Spleen (tissue), 7 donors: ENCODE measurements around the gene ADAM10.

Source experiments
- POLR2A ChIP-seq, 3 donors: fragments of 450-650 bp; IDR thresholded peaks; one replicate each; pipeline ENCODE4 v1.5.1; 2017; ENCODE audit warnings: antibody characterized with exemption in 3 of 3, mild to moderate bottlenecking in 1 of 3
- POLR2AphosphoS5 ChIP-seq, 3 donors: sonication (generic); formaldehyde crosslinking; IDR thresholded peaks; one replicate each; pipeline ENCODE4 v1.5.1; 2017; ENCODE audit warnings: antibody characterized with exemption in 3 of 3
- TF ChIP-seq, protein P1 (sequence below), 11 experiments: fragments of 200-600 bp in 7 of 11; fragments of 450-650 bp in 4 of 11; sonication (generic) in 4 of 11; IDR thresholded peaks in 8 of 11; conservative IDR thresholded peaks in 3 of 11; 1 replicate in 7 of 11; 2 replicates in 4 of 11; pipeline versions ENCODE4 v1.4.0 to v1.8.0; 2016 to 2021; ENCODE audit warnings: antibody characterized with exemption in 11 of 11, inconsistent platforms in 4 of 11, mild to moderate bottlenecking in 1 of 11
- donor health status: DM: no; HTN: no; CAD: no; lungs with moderate emphysema.
- donor health status: DM: no; HTN: no; CAD: no.
- donor health status: DM: no; HTN: no; CAD: no.

DNA sequence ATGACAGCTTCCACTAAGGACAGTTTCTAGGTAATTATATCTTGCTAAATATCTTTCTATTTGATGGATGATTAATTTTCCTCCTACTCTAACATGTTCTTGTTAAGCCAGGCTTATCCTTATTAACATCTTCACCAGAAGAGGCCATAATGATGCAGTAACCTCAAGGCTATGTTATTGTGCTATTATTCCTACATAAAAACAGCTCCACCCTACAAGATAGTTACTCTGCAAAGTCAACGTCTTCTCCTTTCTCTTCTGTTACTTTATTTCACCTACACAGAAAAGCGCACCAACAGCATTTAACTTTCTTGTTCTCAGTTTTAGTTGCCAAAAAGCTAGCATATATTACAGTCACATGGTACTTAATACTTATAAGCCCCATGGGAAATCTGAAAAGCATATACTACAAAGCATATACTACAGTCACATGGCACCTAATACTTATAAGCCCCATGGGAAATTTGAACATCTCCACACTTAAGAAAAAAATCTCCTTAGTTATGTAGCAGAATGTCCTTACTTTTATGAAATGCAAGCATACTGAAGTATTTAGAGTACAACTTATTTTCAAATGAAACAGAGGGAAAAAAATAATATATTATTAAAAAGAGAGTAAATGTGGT, 13.4 kb downstream of the ADAM10 start:
- TF ChIP-seq POLR2A (IDR thresholded peaks at IDR 0.05) (no peak), POLR2AphosphoS5 (IDR thresholded peaks at IDR 0.05) (no peak)
- TF ChIP-seq, protein P1, sequence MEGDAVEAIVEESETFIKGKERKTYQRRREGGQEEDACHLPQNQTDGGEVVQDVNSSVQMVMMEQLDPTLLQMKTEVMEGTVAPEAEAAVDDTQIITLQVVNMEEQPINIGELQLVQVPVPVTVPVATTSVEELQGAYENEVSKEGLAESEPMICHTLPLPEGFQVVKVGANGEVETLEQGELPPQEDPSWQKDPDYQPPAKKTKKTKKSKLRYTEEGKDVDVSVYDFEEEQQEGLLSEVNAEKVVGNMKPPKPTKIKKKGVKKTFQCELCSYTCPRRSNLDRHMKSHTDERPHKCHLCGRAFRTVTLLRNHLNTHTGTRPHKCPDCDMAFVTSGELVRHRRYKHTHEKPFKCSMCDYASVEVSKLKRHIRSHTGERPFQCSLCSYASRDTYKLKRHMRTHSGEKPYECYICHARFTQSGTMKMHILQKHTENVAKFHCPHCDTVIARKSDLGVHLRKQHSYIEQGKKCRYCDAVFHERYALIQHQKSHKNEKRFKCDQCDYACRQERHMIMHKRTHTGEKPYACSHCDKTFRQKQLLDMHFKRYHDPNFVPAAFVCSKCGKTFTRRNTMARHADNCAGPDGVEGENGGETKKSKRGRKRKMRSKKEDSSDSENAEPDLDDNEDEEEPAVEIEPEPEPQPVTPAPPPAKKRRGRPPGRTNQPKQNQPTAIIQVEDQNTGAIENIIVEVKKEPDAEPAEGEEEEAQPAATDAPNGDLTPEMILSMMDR (IDR thresholded peaks at IDR 0.05 in 8 of 11, conservative IDR thresholded peaks at IDR 0.05 in 3 of 11) = no peak
